Loucy (cell line): ENCODE measurements around the gene NMRAL1.

Experiments used
- EZH2phosphoT487 ChIP-seq: fragments of 200-600 bp; IDR thresholded peaks from 2 replicates; pipeline ENCODE4 v1.6.1; 2018; ENCODE audit warnings: antibody characterized with exemption, mild to moderate bottlenecking, moderate library complexity, borderline replicate concordance
- TF ChIP-seq, protein P1 (sequence below): fragments of 200-600 bp; sonication (generic); conservative IDR thresholded peaks from 2 replicates; pipeline ENCODE4 v1.5.1; 2014; ENCODE audit warnings: mild to moderate bottlenecking, antibody characterized with exemption, low read length

- TF ChIP-seq, protein P1, sequence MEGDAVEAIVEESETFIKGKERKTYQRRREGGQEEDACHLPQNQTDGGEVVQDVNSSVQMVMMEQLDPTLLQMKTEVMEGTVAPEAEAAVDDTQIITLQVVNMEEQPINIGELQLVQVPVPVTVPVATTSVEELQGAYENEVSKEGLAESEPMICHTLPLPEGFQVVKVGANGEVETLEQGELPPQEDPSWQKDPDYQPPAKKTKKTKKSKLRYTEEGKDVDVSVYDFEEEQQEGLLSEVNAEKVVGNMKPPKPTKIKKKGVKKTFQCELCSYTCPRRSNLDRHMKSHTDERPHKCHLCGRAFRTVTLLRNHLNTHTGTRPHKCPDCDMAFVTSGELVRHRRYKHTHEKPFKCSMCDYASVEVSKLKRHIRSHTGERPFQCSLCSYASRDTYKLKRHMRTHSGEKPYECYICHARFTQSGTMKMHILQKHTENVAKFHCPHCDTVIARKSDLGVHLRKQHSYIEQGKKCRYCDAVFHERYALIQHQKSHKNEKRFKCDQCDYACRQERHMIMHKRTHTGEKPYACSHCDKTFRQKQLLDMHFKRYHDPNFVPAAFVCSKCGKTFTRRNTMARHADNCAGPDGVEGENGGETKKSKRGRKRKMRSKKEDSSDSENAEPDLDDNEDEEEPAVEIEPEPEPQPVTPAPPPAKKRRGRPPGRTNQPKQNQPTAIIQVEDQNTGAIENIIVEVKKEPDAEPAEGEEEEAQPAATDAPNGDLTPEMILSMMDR, result no peak
- no peak for TF ChIP-seq EZH2phosphoT487
Observed at GRCh38 chr16:4501071-4501478, 26.6 kb upstream of the NMRAL1 start.
